Stimulated activated CD4-positive, alpha-beta T cell treated with anti-CD3 and anti-CD28 coated beads, TNF-alpha, amount 100 ng/mL, for 4 hours (primary cell): ENCODE measurements around the gene KPNA2.
"Not testable (repeated sequence)": the region's sequence is repeated elsewhere in the genome, so short reads cannot be mapped to it uniquely, and the experiment has no call there.

Experiments
- DNase-seq, 3 experiments: peaks; one replicate each; pipeline ENCODE4 v3.0.0-alpha.2; 2020; ENCODE audit warnings: low read depth in 3 of 3

Gene KPNA2

DNA sequence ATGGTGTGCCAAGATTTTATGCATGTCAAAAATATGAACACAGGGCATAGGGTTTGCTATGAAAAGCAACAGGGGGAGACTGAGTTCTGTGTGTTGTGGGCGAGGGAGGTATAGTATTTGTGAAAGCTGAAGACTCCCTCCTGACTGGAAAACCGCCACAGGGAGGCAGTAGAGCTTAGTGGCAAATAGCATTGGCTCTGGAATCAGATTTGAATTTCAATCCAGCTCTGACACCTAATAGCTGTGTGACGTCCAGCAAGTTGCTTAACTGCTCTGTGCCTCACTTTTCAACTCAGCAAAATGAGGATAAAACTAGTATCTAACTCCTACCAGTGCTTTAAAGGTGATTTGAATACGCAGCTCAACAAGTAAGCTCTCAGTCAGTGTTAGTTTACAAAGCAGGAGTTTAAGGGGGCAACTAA is 22.0 kb downstream of the KPNA2 start:
- DNase-seq, result peak in 2 of 3 experiments; percentile 22 to 26

DNA sequence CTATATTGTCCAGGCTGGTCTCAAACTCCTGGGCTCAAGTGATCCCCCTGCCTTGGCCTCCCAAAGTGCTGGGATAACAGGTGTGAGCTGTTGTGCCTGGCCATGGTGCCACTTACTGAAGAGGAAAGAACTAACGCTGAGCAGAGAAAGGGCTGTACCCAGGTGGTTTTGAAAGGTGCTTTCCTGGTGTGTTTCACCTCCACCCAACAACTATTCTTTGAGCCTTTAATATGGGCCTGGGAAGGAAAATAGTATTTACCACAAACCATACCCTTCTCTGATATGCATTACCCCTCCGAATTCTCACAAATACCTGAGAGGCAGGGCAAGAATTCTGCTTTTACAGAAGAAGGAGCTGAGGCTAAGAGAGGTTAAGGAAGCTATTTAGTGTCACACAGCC is 24.8 kb downstream of the KPNA2 start:
- no peak for DNase-seq

DNA sequence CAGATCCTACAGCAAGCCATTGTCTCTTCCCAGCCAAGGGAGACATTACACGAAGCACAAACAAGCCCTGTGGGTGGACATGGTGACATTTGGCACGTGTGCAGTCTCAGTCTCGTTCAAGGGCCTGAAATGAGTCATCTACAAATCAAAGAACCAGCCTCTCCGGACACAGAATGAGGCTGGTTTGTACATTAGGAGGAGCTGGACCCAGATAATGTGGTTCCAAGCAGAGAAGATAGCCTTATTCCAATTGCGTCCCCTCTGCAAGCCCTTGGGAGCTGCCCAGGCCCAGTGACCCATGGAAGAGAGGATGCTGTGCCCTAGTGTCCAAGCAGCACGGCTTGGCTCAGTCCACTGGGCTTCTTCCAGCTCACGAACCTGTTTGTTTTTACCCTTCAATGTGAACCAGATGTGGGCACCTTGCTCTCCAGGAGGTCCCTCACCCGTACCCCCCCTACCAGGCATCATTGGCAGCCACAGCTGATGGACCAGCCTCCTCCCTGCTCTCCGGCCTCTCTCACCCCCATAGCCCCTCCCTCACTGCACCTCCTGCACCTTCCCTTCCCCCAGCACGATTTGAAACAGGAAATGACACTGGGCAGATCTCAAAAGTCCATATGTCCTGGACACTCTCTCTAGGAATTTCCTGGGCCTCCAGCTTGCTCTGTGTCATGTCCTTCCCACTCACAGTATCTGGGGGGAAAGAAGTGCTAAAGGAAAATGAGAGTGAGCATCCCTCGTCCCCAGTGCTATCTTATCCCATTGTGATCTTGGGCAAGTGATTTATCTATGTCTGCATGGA is 26.2 kb downstream of the KPNA2 start:
- DNase-seq, result no peak

DNA sequence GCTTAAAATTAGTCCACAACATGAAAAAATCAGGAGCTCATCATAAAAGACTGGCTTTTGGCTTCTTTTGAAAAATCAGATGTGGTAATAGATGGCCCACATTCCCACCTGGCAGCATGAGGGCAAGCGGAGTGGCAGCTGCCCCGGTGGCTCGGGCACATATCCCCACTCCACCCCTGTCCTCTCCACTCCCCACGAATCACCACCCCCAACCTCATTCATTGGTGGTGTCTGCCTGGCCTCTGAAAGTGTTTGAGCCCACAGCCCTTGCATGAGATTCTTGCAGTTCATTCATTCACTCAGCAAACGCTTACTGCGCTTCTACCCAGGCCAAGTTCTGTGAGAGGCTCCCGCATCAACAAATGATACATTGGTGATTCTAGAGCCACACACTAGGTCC is 29.8 kb downstream of the KPNA2 start:
- DNase-seq, result not testable (repeated sequence)

DNA sequence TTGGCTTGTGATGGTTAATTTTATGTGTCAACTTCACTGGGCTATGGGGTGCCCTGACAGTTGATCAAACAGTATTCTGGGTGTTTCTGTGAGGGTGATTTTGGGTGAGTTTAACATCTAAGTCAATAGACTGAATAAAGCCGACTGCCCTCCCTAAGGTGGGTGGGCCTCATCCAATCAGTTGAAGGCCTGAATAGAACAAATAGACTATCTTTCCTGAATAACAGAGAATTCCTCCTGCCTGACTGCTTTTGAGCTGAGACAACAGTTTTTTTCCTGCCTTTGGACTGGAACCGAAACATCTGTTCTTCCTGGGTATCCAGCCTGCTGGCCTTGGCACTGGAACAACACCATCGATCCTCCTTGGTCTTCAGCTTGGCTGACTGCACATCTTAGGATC is 33.0 kb downstream of the KPNA2 start:
- DNase-seq, result not testable (repeated sequence)

DNA sequence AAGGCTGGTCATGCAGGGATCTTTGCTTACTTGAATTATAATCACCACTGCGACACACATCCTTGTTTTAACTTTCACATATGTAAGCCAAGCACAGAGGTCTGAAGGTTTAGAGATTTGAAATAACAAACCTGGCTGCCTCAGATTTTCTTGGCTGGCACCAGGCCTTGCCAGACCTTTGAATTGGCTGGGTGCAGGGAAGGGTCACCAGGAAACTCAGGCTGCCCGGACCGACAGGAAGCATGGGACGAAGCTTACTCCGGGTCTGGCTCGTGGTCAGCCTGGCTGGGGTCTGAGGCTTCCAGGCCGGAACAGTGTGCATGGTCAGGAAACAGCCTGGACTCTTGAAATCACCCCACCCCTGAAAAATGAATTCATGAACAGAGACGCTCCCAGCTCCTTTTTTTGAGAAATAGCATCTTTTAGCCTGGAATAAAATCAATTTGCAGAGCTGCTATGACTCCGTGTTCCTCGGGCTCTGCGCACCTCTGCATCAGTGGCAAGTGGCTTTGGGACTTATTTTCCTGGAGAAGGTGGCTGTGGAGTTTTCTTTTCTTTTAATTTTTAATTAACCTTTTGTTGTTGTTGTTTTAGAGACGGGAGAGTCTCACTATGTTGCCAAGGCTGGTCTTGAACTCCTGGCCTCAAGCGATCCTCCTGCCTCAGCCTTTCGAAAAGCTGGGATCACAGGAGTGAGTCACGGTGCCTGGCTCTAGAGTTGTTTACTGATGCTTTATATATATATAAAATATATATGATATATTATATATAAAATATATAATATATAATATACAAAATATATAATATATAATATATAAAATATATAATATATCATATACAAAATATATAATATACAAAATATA is 35.3 kb downstream of the KPNA2 start:
- DNase-seq, result not testable (repeated sequence)

DNA sequence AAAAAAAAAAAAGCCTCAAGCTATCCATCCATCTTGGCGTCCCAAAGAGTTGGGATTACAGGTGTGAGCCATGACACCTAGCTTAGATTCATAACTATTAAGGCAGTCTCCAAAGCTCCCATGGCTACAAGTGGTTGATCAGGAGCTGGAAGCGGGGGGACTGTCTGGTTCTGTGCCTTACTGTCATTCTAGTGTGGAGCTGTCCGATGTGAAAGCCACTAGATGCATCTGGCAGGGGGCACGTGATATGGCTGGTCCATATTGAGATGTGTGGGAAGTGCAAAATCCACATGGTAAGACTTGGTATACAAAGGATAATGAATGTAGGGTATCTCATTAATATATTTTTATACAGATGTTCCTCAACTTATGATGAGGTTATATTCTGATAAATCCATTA is 38.7 kb downstream of the KPNA2 start:
- DNase-seq, result no peak

DNA sequence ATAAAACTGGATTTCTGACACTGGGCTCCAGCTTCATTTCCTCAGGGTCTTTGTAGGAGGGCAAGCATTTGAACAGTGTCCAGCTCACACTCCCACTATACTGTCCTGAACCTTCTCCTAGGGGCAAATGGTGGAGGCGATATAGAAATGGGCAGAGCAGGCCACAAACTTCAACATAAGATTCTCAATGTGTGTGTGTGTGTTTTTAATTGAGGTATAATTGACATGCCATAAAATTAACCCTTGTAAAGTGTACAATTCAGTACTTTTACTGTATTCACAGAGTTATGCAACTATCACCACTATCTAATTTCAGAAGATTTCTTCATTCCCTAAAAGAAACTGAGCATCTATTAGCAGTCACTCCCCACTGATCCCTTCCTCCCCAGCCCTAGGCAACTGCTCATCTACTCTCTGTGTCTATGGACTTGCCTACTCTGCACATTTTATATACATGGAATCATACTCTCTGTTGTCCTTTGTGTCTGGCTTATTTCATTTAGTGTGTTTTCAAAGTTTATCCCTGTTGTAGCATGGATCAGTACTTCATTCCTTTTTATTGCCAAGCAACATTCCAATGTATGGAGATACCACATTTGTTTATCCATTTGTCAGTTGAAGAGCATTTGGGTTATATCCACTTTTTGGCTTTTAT is 40.5 kb downstream of the KPNA2 start:
- not testable (repeated sequence) for DNase-seq

DNA sequence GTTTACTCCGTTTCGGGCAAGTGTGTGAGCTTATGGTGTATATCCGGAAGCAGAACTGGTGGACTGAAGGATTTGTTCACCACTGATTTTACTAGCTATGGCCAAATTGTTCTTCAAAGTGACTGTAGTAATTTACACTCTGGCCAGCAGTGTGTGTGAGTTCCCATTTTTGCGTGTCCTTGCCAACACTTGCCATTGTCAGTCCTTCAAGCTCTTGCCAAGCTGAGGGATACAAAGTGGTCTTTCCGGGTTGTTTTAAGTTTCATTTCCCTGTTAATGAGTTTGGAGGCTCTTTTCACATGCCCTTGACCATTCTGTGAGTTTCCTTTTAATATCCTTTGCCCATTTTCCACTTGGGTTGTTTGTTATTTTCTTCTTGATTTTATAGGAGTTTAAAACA is 42.0 kb downstream of the KPNA2 start:
- not testable (repeated sequence) for DNase-seq

DNA sequence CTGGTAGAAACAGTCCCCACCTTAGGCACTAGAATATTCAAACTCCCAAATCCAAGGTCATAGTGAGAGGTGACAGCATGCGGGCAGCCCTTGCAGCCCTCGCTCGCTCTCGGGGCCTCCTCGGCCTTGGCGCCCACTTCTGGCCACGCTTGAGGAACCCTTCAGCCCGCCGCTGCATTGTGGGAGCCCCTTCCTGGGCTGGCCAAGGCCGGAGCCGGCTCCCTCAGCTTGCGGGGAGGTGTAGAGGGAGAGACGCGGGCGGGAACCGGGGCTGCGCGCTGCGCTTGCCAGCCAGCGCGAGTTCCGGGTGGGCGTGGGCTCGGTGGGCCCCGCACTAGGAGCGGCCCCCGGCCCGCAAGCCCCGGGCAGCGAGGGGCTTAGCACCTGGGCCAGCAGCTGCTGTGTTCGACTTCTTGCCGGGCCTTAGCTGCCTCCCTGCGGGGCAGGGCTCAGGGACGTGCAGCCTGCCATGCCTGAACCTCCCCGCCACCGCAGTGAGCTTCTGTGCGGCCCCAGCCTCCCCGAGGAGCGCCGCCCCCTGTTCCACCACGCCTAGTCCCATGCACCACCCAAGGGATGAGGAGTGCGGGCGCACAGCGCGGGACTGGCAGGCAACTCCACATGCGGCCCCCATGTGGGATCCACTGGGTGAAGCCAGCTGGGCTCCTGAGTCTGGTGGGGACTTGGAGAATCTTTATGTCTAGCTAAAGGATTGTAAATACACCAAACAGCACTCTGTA is 45.0 kb downstream of the KPNA2 start:
- DNase-seq, result no peak

DNA sequence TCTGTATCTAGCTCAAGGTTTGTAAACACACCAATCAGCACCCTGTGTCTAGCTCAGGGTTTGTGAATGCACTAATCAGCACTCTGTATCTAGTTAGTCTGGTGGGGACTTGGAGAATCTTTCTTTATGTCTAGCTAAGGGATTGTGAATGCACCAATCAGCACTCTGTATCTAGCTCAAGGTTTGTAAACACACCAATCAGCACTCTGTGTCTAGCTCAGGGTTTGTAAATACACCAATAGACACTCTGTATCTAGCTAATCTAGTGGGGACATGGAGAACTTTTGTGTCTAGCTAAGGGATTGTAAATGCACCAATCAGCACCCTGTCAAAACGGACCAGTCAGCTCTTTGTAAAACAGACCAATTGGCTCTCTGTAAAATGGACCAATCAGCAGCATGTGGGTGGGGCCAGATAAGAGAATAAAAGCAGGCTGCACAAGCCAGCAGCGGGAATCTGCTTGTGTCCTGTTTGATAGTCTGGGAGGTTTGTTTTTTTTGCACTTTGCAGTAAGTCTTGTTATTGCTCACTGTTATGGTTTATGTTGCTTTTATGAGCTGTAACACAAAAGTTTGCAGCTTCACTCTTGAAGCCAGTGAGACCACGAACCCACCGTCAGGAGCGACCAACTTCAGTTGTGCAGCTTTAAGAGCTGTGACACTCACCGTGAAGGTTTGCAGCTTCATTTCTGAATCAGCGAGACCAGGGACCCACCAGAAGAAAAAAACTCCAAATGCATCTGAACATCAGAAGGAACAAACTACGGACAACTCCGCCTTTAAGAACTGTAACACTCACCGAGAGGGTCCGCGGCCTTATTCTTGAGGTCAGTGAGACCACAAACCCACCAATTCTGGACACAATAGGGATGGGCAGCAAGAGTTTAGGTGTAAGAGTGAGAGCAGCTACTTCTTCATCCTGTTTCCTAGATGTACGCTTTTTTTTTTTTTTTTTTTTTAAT is 46.0 kb downstream of the KPNA2 start:
- not testable (repeated sequence) for DNase-seq

DNA sequence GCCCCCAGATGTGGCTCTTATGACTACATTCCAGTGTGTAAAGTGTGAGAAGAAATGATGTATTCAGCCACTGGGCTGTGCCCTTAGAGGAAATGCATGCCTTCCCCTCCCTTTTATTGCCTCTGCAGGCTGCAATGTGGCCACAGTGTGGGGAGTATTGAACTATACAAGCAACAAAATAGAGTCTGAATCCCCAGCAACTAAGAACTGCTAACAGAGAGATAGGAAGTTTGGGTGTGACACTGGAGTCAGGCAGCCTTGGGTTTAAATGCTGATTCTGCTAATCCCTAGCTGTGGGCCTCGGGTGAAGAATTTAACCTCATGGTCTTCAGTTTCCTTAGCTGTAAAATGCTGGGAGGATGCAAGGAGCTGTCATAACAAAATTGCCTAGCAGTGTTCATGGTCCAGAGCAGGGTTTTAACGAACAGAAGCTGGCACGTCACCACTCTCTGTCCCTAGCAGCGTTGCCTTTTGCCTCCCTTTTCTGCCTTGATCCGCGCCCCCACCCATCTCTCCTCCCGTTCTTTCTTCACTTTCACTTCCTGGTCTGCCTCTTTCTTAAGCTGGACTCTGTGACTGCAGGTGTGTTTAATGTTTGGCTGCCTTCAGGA is 50.3 kb downstream of the KPNA2 start:
- DNase-seq, result no peak

DNA sequence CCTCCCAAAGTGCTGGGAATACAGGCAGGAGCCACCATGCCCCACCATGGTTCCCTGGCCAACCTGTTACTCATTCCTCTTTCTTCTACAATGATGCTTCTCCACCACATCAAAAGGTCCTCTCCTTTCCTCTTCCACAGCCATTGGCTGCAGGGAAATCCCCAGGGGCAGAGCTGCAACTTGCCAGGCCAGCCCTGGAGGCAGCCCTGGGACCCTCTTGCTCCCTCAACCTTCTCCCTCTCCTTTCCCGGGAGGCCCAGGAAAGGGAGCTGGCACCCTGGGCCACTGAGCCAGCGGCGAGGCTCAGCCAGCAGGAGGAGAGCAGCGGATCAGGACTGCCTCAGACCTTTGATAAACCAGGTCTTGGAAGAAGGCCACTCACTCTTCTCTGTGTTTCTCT is 51.1 kb downstream of the KPNA2 start:
- not testable (repeated sequence) for DNase-seq

DNA sequence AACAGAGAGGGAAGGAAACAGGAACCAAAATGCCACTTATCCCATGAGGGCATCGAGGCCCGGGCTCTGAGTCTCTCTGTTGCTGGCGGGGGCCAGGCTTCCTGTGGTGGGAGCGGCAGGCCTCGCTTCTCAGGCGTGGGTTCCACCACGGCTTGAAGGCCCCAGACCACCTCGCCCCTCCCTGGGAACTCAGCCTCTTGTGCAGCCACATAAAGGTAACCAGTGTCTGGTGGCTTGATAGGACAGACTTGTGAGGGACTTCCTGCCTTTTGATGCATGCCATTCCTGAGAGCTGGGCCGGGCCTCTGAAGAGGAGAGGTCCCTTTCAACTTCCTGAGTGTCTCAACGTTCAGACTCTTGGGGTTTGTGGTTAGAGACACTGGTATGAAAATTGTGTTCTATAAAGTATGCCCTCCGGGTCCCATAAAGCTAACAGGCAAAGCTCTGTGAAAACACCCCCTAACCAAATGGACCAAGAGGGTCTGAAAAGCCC is 51.6 kb downstream of the KPNA2 start:
- DNase-seq, result not testable (repeated sequence)

DNA sequence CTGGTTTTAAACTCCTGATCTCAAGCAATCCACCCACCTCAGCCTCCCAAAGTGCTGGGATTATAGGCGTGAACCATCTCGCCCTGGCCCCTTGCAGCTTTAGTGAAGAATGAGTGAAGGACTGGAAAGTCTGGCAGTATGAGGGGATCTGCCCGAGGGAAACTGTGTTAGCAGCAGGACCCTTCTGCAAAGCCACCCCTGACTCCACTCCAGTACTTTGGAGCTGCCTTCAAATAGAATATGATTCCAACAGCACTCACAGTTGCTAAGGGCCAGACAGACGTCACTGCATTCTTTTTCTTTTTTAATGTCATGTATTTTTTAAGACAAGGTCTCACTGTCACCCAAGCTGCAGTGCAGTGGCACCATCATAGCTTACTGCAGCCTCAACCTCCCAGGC is 52.3 kb downstream of the KPNA2 start:
- DNase-seq, result no peak

DNA sequence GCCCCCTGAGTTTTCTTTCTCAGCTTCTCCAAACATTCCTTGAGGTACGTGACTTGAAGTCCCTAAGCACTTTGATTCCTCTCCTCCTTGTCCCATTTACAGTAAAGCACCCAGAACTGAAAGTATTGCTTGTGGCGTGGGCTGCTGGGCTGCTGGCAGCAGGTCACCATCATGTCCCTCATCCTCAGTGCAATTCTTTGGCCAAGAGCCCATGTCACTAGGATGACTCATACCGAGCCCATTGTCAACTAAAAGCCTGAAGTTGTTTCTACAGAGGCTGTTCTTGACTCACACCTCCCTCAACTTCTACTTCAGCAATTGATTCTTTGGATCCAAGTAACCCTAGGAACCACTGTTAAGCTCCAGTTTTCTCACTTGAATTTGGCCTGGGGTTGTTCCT is 54.3 kb downstream of the KPNA2 start:
- DNase-seq, result no peak

DNA sequence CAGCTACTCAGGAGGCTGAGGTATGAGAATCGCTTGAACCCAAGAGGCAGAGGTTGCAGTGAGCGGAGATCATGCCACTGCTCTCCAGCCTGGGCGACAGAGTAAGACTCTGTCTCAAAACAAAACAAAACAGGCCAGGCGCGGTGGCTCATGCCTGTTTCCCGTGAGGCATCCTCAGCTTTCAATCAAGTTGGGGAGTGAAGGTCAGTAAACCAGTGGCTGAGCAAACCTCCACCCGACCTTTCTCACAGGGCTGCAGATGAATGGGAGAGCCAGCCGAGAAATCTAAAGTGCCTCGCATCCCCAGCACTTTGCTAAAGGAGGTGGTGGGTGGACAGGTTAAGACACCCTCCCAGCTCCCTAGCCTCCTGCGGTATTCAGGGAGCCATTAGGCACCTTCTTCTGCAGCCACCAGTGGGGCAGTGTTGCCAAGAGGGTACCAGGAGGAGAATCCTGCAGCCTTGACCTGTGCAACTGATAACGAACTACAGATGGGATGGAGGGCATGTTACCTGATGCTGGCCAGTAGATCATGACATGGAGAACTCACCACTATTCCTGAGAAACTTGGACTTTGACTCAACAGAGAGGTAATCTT is 59.0 kb downstream of the KPNA2 start:
- no peak for DNase-seq

DNA sequence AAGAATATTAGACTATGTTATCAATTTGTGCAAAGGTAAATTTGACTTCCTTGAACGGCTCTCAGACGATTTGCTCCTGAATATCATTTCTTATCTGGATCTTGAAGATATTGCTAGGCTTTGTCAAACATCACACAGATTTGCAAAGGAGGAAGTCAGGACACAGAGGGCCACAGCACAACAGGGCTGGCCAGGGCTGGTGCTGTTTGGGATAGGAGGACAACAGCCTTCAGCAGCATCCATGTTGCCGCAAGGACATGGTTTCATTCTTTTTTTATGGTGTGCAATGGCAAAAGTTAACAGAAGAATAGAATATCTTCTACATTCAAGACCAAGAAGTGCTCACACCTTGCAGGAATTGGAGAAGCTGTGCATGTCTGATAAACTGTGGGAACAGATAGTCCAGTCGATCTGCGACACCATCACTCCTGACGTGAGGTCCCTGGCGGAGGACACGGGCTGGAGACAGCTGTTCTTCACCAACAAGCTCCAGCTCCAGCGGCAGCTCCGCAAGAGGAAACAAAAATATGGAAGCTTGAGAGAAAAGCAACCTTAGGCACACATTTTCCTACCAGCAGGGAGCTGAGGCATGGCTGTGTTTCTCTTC is 59.8 kb downstream of the KPNA2 start:
- DNase-seq, result no peak

DNA sequence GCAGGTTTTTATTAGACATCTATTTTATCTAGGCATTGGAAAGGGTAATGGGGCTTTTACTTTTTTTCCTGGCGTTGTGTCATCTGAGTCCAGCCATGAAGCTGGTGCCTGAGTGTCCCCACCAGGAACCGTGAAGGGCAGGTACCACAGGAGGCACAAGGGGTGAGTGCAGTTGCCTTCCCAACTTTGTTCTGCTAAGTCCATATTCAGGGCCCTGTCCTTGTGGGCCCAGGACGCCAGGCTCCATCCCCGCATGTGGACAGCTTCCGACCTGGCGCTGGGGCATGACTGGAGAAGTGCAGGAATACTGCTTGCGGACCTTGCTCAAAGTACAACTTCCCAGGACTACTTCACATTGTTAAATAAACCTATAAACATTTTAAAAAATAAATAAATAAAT is 60.6 kb downstream of the KPNA2 start:
- DNase-seq, result no peak
